Measurements from ENCODE around the gene KIF3A.

Gene KIF3A

GRCh38 chr5:132737982-132738681, 786 bp upstream of the KIF3A start:
- peak overlapping the region; percentile 85 for H3K4me3 ChIP-seq (ENCODE audit: control insufficient read depth, low read depth, low read length)
- TF ChIP-seq, protein P1, sequence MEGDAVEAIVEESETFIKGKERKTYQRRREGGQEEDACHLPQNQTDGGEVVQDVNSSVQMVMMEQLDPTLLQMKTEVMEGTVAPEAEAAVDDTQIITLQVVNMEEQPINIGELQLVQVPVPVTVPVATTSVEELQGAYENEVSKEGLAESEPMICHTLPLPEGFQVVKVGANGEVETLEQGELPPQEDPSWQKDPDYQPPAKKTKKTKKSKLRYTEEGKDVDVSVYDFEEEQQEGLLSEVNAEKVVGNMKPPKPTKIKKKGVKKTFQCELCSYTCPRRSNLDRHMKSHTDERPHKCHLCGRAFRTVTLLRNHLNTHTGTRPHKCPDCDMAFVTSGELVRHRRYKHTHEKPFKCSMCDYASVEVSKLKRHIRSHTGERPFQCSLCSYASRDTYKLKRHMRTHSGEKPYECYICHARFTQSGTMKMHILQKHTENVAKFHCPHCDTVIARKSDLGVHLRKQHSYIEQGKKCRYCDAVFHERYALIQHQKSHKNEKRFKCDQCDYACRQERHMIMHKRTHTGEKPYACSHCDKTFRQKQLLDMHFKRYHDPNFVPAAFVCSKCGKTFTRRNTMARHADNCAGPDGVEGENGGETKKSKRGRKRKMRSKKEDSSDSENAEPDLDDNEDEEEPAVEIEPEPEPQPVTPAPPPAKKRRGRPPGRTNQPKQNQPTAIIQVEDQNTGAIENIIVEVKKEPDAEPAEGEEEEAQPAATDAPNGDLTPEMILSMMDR (conservative IDR thresholded peaks at IDR 0.05; ENCODE audit: control insufficient read depth, insufficient read depth, low read depth, low read length), result no peak
- no peak for DNase-seq (ENCODE audit: low read depth)

GRCh38 chr5:132734687-132735086, 2.7 kb downstream of the KIF3A start:
- TF ChIP-seq, protein P1 (conservative IDR thresholded peaks at IDR 0.05; ENCODE audit: control insufficient read depth, insufficient read depth, low read depth, low read length), result no peak
- no peak overlapping the region for H3K4me3 ChIP-seq (ENCODE audit: control insufficient read depth, low read depth, low read length)
- DNase-seq (ENCODE audit: low read depth), result no peak

DNA sequence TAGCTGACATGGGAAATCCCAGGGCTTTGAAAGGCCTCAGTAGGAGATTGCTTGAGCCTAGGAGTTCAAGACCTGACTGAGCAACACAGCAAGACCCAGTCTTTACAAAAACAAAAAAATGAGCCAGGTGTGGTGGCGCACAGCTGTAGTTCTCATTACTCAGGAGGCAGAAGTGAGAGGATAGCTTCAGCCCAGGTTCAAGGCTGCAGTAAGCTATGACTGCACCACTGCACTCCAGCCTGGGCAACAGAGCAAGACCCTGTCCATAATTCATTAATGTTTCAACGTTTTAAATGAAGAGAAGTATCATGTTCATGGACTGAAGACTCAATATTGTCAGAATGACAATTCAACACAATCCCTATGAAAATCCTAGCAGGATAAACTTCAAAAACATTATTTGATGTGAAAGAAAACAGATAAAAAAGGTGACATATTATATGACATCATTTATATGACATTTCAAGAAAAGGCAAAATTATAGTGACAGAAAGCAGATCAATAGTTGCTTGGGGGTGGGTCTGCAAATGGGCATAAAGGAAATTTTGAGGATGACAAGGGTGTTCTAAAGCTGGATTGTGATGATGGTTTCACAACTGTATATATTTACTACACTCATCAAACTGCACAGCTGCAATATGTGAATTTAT, 3.7 kb downstream of the KIF3A start:
- H3K4me3 ChIP-seq (ENCODE audit: control insufficient read depth, low read depth, low read length), result no peak overlapping the region
- DNase-seq (ENCODE audit: low read depth), result no peak
- TF ChIP-seq, protein P1 (conservative IDR thresholded peaks at IDR 0.05; ENCODE audit: control insufficient read depth, insufficient read depth, low read depth, low read length), result no peak

- TF ChIP-seq, protein P1 (conservative IDR thresholded peaks at IDR 0.05; ENCODE audit: control insufficient read depth, insufficient read depth, low read depth, low read length), result no peak
- H3K4me3 ChIP-seq (ENCODE audit: control insufficient read depth, low read depth, low read length), result no peak overlapping the region
Observed at GRCh38 chr5:132729896-132730295, 7.5 kb downstream of the KIF3A start.

DNA sequence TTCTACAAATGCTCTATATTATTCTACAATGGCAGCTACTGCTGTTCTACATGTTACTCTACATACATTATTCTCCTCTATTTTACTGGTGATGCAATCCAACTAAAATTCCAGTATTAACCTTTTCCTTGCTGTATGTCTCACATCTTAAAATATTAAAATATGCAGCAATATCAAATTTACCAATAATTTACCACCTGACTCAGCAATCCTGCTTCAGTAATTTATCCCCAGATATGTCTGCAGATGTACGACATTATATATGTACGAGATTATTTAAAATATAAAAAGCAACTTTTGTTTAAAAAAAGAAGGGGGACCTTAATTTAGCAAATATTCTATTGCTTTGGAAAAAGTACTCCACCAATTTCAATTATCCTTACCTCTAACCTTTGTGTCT, 11.6 kb downstream of the KIF3A start:
- TF ChIP-seq, protein P1 (conservative IDR thresholded peaks at IDR 0.05; ENCODE audit: control insufficient read depth, insufficient read depth, low read depth, low read length), result no peak
- DNase-seq (ENCODE audit: low read depth), result no peak
- no peak overlapping the region for H3K4me3 ChIP-seq (ENCODE audit: control insufficient read depth, low read depth, low read length)

More at GRCh38 chr5:132729896-132730295, 7.5 kb downstream of the KIF3A start:
- DNase-seq (ENCODE audit: low read depth), result no peak

DNA sequence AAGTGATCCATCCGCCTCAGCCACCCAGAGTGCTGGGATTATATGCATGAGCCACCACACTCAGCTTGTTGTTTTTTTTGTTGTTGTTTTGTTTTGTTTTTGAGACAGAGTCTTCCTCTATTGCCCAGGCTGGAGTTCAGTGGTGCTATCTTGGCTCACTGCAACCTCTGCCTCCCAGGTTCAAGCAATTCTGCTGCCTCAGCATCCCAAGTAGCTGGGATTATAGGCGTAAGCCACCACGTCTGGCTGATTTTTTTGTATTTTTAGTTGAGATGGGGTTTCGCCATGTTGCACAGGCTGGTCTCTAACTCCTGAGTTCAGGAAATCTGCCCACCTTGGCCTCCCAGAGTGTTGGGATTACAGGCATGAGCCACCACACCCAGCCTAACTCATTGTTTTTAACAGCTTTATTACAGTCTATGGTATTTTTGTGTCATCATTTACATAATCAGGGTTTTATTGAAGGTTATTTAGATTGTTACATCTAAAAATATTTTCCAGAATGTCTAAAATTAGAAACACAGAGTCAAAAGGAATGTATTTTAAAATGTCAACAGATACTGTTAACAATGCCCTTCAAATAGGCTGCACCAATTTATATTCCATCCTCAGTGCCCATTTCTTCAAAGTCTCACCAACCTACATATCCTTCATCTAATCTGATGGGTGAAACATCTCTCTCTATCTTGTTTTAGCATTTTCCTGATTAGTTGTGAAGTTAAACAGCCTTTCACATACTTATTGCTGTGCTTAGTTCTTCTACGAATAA, 18.6 kb downstream of the KIF3A start:
- DNase-seq (ENCODE audit: low read depth), result no peak
- H3K4me3 ChIP-seq (ENCODE audit: control insufficient read depth, low read depth, low read length), result no peak overlapping the region
- TF ChIP-seq, protein P1 (conservative IDR thresholded peaks at IDR 0.05; ENCODE audit: control insufficient read depth, insufficient read depth, low read depth, low read length), result no peak
